Body of pancreas (tissue), 4 donors: ENCODE results near the gene PSMB7.

Source experiments
- CTCF ChIP-seq, 7 experiments: fragments of 450-650 bp in 4 of 7; fragments of 200-600 bp in 3 of 7; sonication (generic) in 3 of 7; IDR thresholded peaks; one replicate each; pipeline ENCODE4 v1.5.1; 2016 to 2019; ENCODE audit warnings: antibody characterized with exemption in 7 of 7
- POLR2A ChIP-seq, 3 donors: fragments of 450-650 bp; IDR thresholded peaks; one replicate each; pipeline ENCODE4 v1.6.1; 2016; ENCODE audit warnings: antibody characterized with exemption in 3 of 3, mild to moderate bottlenecking in 2 of 3

- TF ChIP-seq CTCF (IDR thresholded peaks at IDR 0.05) = no peak
- no peak for TF ChIP-seq POLR2A (IDR thresholded peaks at IDR 0.05)
Measured at GRCh38 chr9:124376329-124376728, 38.9 kb downstream of the PSMB7 start.
